Measurements from ENCODE around the gene ACIN1. TPM values are rescaled to one million over a fixed set of nuclear protein-coding genes. Genes with fewer than 3 reads are reported as not detected.

Gene ACIN1
- total and polyA plus RNA-seq, 2 of the 13 experiments (the other 11 are each of a cell fraction or from before 2014, with no cell fraction given), result 165 to 183 TPM

DNA sequence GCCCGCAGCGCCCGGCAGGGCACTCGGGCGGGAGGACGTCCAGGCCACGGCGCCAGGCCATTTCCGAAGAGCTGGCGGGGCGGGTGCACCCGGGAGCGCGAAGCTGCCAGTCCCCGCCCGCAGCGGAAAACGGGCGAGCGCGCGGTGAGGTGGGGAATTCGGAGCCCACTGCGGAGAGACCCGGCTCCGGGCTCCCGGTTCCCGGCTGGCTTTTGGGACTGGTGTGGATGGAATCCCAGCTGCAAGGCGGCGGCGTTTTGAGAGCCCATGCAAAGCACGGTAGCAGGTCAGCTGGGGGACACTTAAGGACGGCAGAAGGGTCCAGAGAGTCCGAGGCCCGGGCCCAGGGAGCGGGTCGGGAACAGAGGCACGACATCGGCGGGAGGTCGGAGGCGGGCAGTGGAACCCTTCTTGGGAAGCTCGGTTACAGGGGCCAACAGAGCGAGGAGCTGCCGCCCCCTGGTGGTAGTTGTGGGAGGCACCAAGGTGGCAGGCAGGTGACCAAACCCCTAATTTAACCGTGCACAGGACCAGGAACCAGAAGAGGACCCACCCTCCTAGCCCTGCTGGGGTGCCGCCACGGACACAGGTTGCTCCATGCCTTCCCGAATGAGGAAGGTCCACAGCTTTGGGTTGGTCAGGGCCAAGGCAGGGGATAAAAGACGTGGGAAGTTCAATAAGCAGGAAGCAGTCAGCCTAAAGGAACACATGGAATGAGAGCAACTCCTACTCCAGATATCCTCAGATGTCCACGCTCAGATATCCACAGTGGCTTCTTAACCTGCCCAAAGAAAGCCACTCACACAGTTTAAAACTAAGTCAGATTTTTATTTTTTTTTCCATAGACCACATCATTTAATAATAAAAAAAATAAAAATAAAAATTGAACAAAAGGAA lies 36.9 kb downstream of the ACIN1 start (continued):
- TF ChIP-seq, protein P1, sequence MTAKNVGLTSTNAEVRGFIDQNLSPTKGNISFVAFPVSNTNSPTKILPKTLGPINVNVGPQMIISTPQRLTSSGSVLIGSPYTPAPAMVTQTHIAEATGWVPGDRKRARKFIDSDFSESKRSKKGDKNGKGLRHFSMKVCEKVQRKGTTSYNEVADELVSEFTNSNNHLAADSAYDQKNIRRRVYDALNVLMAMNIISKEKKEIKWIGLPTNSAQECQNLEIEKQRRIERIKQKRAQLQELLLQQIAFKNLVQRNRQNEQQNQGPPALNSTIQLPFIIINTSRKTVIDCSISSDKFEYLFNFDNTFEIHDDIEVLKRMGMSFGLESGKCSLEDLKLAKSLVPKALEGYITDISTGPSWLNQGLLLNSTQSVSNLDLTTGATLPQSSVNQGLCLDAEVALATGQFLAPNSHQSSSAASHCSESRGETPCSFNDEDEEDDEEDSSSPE (CRISPR knock-in tag; IDR thresholded peaks at IDR 0.05), result peak; percentile 56
- TF ChIP-seq STAG1 (CRISPR knock-in tag; IDR thresholded peaks at IDR 0.05) (peak; percentile 96), ZNF652 (CRISPR knock-in tag; IDR thresholded peaks at IDR 0.05; ENCODE audit: borderline replicate concordance, low read depth) (no peak; the same call in 1 of the 2 replicates), GATA4 (IDR thresholded peaks at IDR 0.05; ENCODE audit: borderline replicate concordance, low read depth) (no peak), FOSL1 (CRISPR knock-in tag; IDR thresholded peaks at IDR 0.05; ENCODE audit: borderline replicate concordance) (no peak), ETS1 (CRISPR knock-in tag; IDR thresholded peaks at IDR 0.05) (no peak), HMGXB4 (CRISPR knock-in tag; IDR thresholded peaks at IDR 0.05; ENCODE audit: borderline replicate concordance in 1 of 2, low read depth in 1 of 2) (peak; percentile 99), RNF2 (conservative IDR thresholded peaks at IDR 0.05; ENCODE audit: low read depth) (0 out of 2 replicates have a peak, but pooled peaks have one; percentile 35), PHF5A (CRISPR knock-in tag; IDR thresholded peaks at IDR 0.05; ENCODE audit: low read depth, unreplicated experiment) (no peak), RARA (CRISPR knock-in tag; IDR thresholded peaks at IDR 0.05) (peak; percentile 21; the same call in 1 of the 2 replicates), MAF1 (CRISPR knock-in tag; IDR thresholded peaks at IDR 0.05; ENCODE audit: borderline replicate concordance) (no peak; the same call in 1 of the 2 replicates), ZNF501 (CRISPR knock-in tag; IDR thresholded peaks at IDR 0.05) (peak; percentile 98), MXD4 (CRISPR knock-in tag; IDR thresholded peaks at IDR 0.05) (peak; percentile 75; the same call in 1 of the 2 replicates), GATAD2A (CRISPR knock-in tag; IDR thresholded peaks at IDR 0.05) (peak; percentile 84), ZNF101 (CRISPR knock-in tag; IDR thresholded peaks at IDR 0.05; ENCODE audit: borderline replicate concordance, low read depth) (no peak), ZNF317 (CRISPR knock-in tag; IDR thresholded peaks at IDR 0.05) (peak; percentile 87), MED13 (CRISPR knock-in tag; IDR thresholded peaks at IDR 0.05) (peak; percentile 65; the same call in 1 of the 2 replicates), DPF2 (CRISPR knock-in tag; IDR thresholded peaks at IDR 0.05; ENCODE audit: borderline replicate concordance, low read depth) (peak; percentile 43)
- TF ChIP-seq, protein P2, sequence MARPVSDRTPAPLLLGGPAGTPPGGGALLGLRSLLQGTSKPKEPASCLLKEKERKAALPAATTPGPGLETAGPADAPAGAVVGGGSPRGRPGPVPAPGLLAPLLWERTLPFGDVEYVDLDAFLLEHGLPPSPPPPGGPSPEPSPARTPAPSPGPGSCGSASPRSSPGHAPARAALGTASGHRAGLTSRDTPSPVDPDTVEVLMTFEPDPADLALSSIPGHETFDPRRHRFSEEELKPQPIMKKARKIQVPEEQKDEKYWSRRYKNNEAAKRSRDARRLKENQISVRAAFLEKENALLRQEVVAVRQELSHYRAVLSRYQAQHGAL (CRISPR knock-in tag; IDR thresholded peaks at IDR 0.05; ENCODE audit: not compliant biosample characterization), result no peak
- TF ChIP-seq, protein P3, sequence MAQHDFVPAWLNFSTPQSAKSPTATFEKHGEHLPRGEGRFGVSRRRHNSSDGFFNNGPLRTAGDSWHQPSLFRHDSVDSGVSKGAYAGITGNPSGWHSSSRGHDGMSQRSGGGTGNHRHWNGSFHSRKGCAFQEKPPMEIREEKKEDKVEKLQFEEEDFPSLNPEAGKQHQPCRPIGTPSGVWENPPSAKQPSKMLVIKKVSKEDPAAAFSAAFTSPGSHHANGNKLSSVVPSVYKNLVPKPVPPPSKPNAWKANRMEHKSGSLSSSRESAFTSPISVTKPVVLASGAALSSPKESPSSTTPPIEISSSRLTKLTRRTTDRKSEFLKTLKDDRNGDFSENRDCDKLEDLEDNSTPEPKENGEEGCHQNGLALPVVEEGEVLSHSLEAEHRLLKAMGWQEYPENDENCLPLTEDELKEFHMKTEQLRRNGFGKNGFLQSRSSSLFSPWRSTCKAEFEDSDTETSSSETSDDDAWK (CRISPR knock-in tag; IDR thresholded peaks at IDR 0.05), result no peak
- TF ChIP-seq, protein P4, sequence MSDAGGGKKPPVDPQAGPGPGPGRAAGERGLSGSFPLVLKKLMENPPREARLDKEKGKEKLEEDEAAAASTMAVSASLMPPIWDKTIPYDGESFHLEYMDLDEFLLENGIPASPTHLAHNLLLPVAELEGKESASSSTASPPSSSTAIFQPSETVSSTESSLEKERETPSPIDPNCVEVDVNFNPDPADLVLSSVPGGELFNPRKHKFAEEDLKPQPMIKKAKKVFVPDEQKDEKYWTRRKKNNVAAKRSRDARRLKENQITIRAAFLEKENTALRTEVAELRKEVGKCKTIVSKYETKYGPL (CRISPR knock-in tag; IDR thresholded peaks at IDR 0.05), result no peak

Measured in HepG2 (cell line).